HepG2 (cell line): ENCODE results near the gene TMEM198.

Source experiments
- CCDC6 ChIP-seq: sonication (generic); formaldehyde crosslinking; IDR thresholded peaks from 2 replicates; pipeline ENCODE4 v1.8.1; 2022; ENCODE audit warnings: mild to moderate bottlenecking, missing genetic modification reagents, moderate library complexity
- CEBPB ChIP-seq: IDR thresholded peaks from 2 replicates; pipeline ENCODE4 v1.6.1; 2011; ENCODE audit warnings: low read depth, low read length, improper control_type of control experiment, borderline replicate concordance
- GFI1 ChIP-seq: sonication (generic); formaldehyde crosslinking; IDR thresholded peaks from 2 replicates; pipeline ENCODE4 v1.5.0; 2020; ENCODE audit warnings: missing genetic modification reagents, mild to moderate bottlenecking, borderline replicate concordance
- POLR2AphosphoS5 ChIP-seq: IDR thresholded peaks from 2 replicates; pipeline ENCODE4 v1.6.1; 2012; ENCODE audit warnings: low read depth, low read length
- RFX5 ChIP-seq: IDR thresholded peaks from 2 replicates; pipeline ENCODE4 v1.6.1; 2011; ENCODE audit warnings: low read depth, low read length, improper control_type of control experiment
- ZNF639 ChIP-seq: conservative IDR thresholded peaks from 2 replicates; pipeline ENCODE4 v1.6.1; 2018; ENCODE audit warnings: missing genetic modification reagents
- ZZZ3 ChIP-seq: sonication (generic); formaldehyde crosslinking; IDR thresholded peaks from 2 replicates; pipeline ENCODE4 v1.4.0; 2020; ENCODE audit warnings: missing genetic modification reagents, mild to moderate bottlenecking, borderline replicate concordance
- TF ChIP-seq, protein P1 (sequence below): sonication (generic); formaldehyde crosslinking; IDR thresholded peaks from 2 replicates; pipeline ENCODE4 v1.5.0; 2020; ENCODE audit warnings: mild to moderate bottlenecking, missing genetic modification reagents, moderate library complexity

- TF ChIP-seq ZZZ3 (CRISPR knock-in tag), result no peak
- TF ChIP-seq POLR2AphosphoS5, result no peak
- no peak for TF ChIP-seq ZNF639
- TF ChIP-seq, protein P1, sequence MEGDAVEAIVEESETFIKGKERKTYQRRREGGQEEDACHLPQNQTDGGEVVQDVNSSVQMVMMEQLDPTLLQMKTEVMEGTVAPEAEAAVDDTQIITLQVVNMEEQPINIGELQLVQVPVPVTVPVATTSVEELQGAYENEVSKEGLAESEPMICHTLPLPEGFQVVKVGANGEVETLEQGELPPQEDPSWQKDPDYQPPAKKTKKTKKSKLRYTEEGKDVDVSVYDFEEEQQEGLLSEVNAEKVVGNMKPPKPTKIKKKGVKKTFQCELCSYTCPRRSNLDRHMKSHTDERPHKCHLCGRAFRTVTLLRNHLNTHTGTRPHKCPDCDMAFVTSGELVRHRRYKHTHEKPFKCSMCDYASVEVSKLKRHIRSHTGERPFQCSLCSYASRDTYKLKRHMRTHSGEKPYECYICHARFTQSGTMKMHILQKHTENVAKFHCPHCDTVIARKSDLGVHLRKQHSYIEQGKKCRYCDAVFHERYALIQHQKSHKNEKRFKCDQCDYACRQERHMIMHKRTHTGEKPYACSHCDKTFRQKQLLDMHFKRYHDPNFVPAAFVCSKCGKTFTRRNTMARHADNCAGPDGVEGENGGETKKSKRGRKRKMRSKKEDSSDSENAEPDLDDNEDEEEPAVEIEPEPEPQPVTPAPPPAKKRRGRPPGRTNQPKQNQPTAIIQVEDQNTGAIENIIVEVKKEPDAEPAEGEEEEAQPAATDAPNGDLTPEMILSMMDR, result no peak
- no peak for TF ChIP-seq CEBPB
- no peak for TF ChIP-seq GFI1
- TF ChIP-seq CCDC6, result no peak
- TF ChIP-seq RFX5, result no peak
Measured at GRCh38 chr2:219536425-219536824, 7.4 kb upstream of the TMEM198 start.
